CD14-positive monocyte (primary cell): ENCODE measurements around the gene SYTL3. TPM values are rescaled to one million over a fixed set of nuclear protein-coding genes. Genes with fewer than 3 reads are reported as not detected.

Experiments
- DNase-seq, 3 donors: peaks; one replicate each; pipeline ENCODE4 v3.0.0-alpha.2; 2011 to 2022
- H2AFZ ChIP-seq: 2 replicates; pipeline ENCODE4 v1.6.0; 2012; ENCODE audit warnings: mild to moderate bottlenecking, low read depth, low read length, inconsistent platforms; ENCODE audit not compliant: insufficient read depth, poor library complexity, severe bottlenecking
- H3K27ac ChIP-seq, 2 donors: 1 replicate in 1 of 2; 2 replicates in 1 of 2; pipeline ENCODE4 v1.5.1; 2012 to 2013; ENCODE audit warnings: low read length in 2 of 2, control low read depth in 1 of 2, inconsistent platforms in 1 of 2, low read depth in 1 of 2, mild to moderate bottlenecking in 1 of 2
- H3K27me3 ChIP-seq, 2 donors: one replicate each; pipeline versions ENCODE4 v1.6.0 to v1.6.1; 2011 to 2013; ENCODE audit warnings: low read length in 2 of 2; ENCODE audit not compliant: control insufficient read depth in 2 of 2, insufficient read depth in 2 of 2
- H3K36me3 ChIP-seq, 2 donors: replicated peaks in 1 of 2; 1 replicate in 1 of 2; 2 replicates in 1 of 2; pipeline versions ENCODE4 v1.5.1 to v1.6.1; 2012 to 2013; ENCODE audit warnings: low read length in 2 of 2, control low read depth in 1 of 2, inconsistent platforms in 1 of 2, mild to moderate bottlenecking in 1 of 2; ENCODE audit not compliant: insufficient read depth in 2 of 2, control insufficient read depth in 1 of 2
- H3K4me1 ChIP-seq, 2 donors: 1 replicate in 1 of 2; 2 replicates in 1 of 2; pipeline versions ENCODE4 v1.5.1 to v1.6.1; 2012 to 2013; ENCODE audit warnings: low read length in 2 of 2, control low read depth in 1 of 2, inconsistent platforms in 1 of 2, mild to moderate bottlenecking in 1 of 2, moderate library complexity in 1 of 2; ENCODE audit not compliant: insufficient read depth in 2 of 2, control insufficient read depth in 1 of 2
- H3K4me2 ChIP-seq: replicated peaks from 2 replicates; pipeline ENCODE3; 2012; ENCODE audit warnings: low read length, moderate library complexity, mild to moderate bottlenecking; ENCODE audit not compliant: poor library complexity, severe bottlenecking; ENCODE audit errors: extremely low read depth
- H3K4me3 ChIP-seq, 3 experiments: fragments of 200-600 bp in 1 of 3; sonication (generic) in 1 of 3; replicated peaks in 1 of 3; 1 replicate in 2 of 3; 2 replicates in 1 of 3; pipeline ENCODE4 v1.5.1; 2011 to 2013; ENCODE audit warnings: low read length in 3 of 3, mild to moderate bottlenecking in 3 of 3, control low read depth in 2 of 3, low read depth in 2 of 3, inconsistent platforms in 1 of 3, moderate library complexity in 1 of 3
- H3K79me2 ChIP-seq: 2 replicates; pipeline ENCODE4 v1.6.0; 2012; ENCODE audit warnings: mild to moderate bottlenecking, control low read depth, inconsistent platforms, low read length, moderate library complexity; ENCODE audit not compliant: insufficient read depth
- H3K9ac ChIP-seq: 2 replicates; pipeline ENCODE4 v1.6.0; 2017; ENCODE audit warnings: low read length, mild to moderate bottlenecking; ENCODE audit not compliant: insufficient read depth, poor library complexity, severe bottlenecking
- H3K9me3 ChIP-seq, 2 donors: replicated peaks in 1 of 2; 1 replicate in 1 of 2; 2 replicates in 1 of 2; pipeline versions ENCODE4 v1.5.1 to v1.6.1; 2012 to 2013; ENCODE audit warnings: low read length in 2 of 2, control low read depth in 1 of 2; ENCODE audit not compliant: control insufficient read depth in 1 of 2, insufficient read depth in 1 of 2
- H4K20me1 ChIP-seq: 2 replicates; pipeline ENCODE4 v1.6.0; 2012; ENCODE audit warnings: mild to moderate bottlenecking, low read length, control low read depth, moderate library complexity; ENCODE audit not compliant: insufficient read depth
- H3K27ac Mint-ChIP-seq, 7 donors: one replicate each; pipeline ENCODE4 v1.8.0; 2020; ENCODE audit warnings: mild to moderate bottlenecking in 7 of 7, mixed read lengths in 7 of 7, moderate library complexity in 6 of 7, inconsistent platforms in 2 of 7
- H3K27me3 Mint-ChIP-seq, 3 donors: one replicate each; pipeline ENCODE4 v1.8.0; 2021 to 2022; ENCODE audit warnings: low read depth in 3 of 3, mild to moderate bottlenecking in 3 of 3, mixed read lengths in 3 of 3, moderate library complexity in 3 of 3, inconsistent platforms in 1 of 3
- H3K36me3 Mint-ChIP-seq, 2 donors: one replicate each; pipeline ENCODE4 v1.8.0; 2020; ENCODE audit warnings: mixed read lengths in 2 of 2, inconsistent platforms in 1 of 2, mild to moderate bottlenecking in 1 of 2
- H3K4me1 Mint-ChIP-seq: one replicate; pipeline ENCODE4 v1.8.0; 2020; ENCODE audit warnings: mild to moderate bottlenecking, mixed read lengths
- H3K4me3 Mint-ChIP-seq, 2 donors: one replicate each; pipeline ENCODE4 v1.8.0; 2020; ENCODE audit warnings: mild to moderate bottlenecking in 2 of 2, mixed read lengths in 2 of 2, moderate library complexity in 1 of 2
- H3K9me3 Mint-ChIP-seq, 7 donors: one replicate each; pipeline ENCODE4 v1.8.0; 2020 to 2022; ENCODE audit warnings: mixed read lengths in 7 of 7, mild to moderate bottlenecking in 6 of 7, moderate library complexity in 6 of 7, inconsistent platforms in 2 of 7
- CTCF ChIP-seq: fragments of 200-600 bp; IDR thresholded peaks from one replicate; pipeline ENCODE4 v1.8.0; 2022; ENCODE audit warnings: antibody characterized with exemption, mild to moderate bottlenecking
- WGBS: methylation state at CpG from one replicate; pipeline ENCODE4 v1.1.5; 2013; ENCODE audit warnings: missing lambda C conversion rate; ENCODE audit not compliant: insufficient coverage; 5-methylcytosine and 5-hydroxymethylcytosine counted together
- intact Hi-C, 2 donors: fragments of 100-400 bp; cut with micrococcal nuclease; formaldehyde crosslinking; loops; one replicate each; pipeline versions ENCODE4 v1.15.0 to v1.15.1; 2023
- polyA plus RNA-seq, 3 donors: library from polyadenylated mRNA; depleted of rRNA in 1 of 3; unstranded in 2 of 3; stranded (reverse) in 1 of 3; fragments of 300-500 nt in 2 of 3; fragments of >200 nt in 1 of 3; fragmentation: Illumina TruSeq in 2 of 3; gene quantifications; 1 replicate in 2 of 3; 2 replicates in 1 of 3; pipeline ENCODE4 v1.2.3, GENCODE V29; 2012 to 2021

The SYTL3 gene
- polyA plus RNA-seq, 3 donors, result 14.6 to 18.7 (median 14.8) TPM

GRCh38 chr6:158717341-158718330 lies 67.8 kb downstream of the SYTL3 start:
- H3K27ac Mint-ChIP-seq, result peak overlapping the region; percentile 77 to 94 (median 83)
- no peak overlapping the region for H3K9ac ChIP-seq
- no peak overlapping the region for H3K4me3 Mint-ChIP-seq
- TF ChIP-seq CTCF, result no peak
- H3K36me3 ChIP-seq, result peaks cover 13 to 39% of the 10 kb centered on the region in 2 donors
- H3K4me2 ChIP-seq, result no peak overlapping the region
- H3K27me3 Mint-ChIP-seq, result no peaks in the 10 kb centered on the region
- WGBS, result over 99% methylated on average over 8 of the region's 16 CpGs
- H3K27me3 ChIP-seq, result no peaks in the 10 kb centered on the region
- H3K9me3 ChIP-seq, result no peaks in the 10 kb centered on the region
- intact Hi-C loops, result loop anchor here in 1 of 2 donors (10.0 kb wide), 1 partner anchor 147 kb away; no protein-coding TSS in a partner anchor
- H3K4me3 ChIP-seq, result no peak overlapping the region
- no peak overlapping the region for H2AFZ ChIP-seq
- H3K9me3 Mint-ChIP-seq, result peaks cover 0 to 2% (median 0%) of the 10 kb centered on the region in 7 donors
- peaks cover 46 to 58% of the 10 kb centered on the region in 2 donors for H3K36me3 Mint-ChIP-seq
- no peaks in the 10 kb centered on the region for H4K20me1 ChIP-seq
- peak in 1 of 3 donors; percentile 29 for DNase-seq
- no peaks in the 10 kb centered on the region for H3K79me2 ChIP-seq
- peak overlapping the region; percentile 24 to 56 for H3K27ac ChIP-seq
- peaks cover 50 to 64% of the 10 kb centered on the region in 2 donors for H3K4me1 ChIP-seq
- peaks cover 61% of the 10 kb centered on the region for H3K4me1 Mint-ChIP-seq

GRCh38 chr6:158718461-158719046 lies 68.7 kb downstream of the SYTL3 start:
- Histone ChIP-seq H3K4me2 (no peak overlapping the region), H4K20me1 (no peaks in the 10 kb centered on the region), H3K9me3 (no peaks in the 10 kb centered on the region), H3K36me3 (peaks cover 9 to 32% of the 10 kb centered on the region in 2 donors), H3K27ac (peak overlapping the region in 1 of 2 donors; percentile 56), H3K4me1 (peaks cover 50 to 64% of the 10 kb centered on the region in 2 donors), H3K27me3 (no peaks in the 10 kb centered on the region), H2AFZ (no peak overlapping the region), H3K79me2 (no peaks in the 10 kb centered on the region), H3K4me3 (no peak overlapping the region), H3K9ac (no peak overlapping the region)
- no peak overlapping the region for H3K4me3 Mint-ChIP-seq
- DNase-seq, result no peak
- H3K4me1 Mint-ChIP-seq, result peaks cover 61% of the 10 kb centered on the region
- peaks cover 0 to 3% (median 0%) of the 10 kb centered on the region in 3 donors for H3K27me3 Mint-ChIP-seq
- peak overlapping the region in 5 of 7 donors; percentile 7 to 80 (median 36) for H3K27ac Mint-ChIP-seq
- peaks cover 0 to 2% (median 0%) of the 10 kb centered on the region in 7 donors for H3K9me3 Mint-ChIP-seq
- peaks cover 43 to 55% of the 10 kb centered on the region in 2 donors for H3K36me3 Mint-ChIP-seq
- 96% methylated on average over 11 of the region's 13 CpGs for WGBS
- intact Hi-C loops, result loop anchor here in 1 of 2 donors (10.0 kb wide), 1 partner anchor 146 kb away; no protein-coding TSS in a partner anchor
- TF ChIP-seq CTCF, result peak; percentile 35
